GM18520 (cell line): ENCODE data around the gene TMEM51.

Experiments
- ATAC-seq: cut with Tn5 transposase; IDR thresholded peaks from one replicate; pipeline ENCODE4 v1.9.1; 2021; ENCODE audit not compliant: unreplicated experiment

Gene TMEM51

GRCh38 chr1:15195420-15196052, 42.0 kb downstream of the TMEM51 start:
- ATAC-seq, result no peak

GRCh38 chr1:15196069-15196468, 42.5 kb downstream of the TMEM51 start:
- no peak for ATAC-seq

DNA sequence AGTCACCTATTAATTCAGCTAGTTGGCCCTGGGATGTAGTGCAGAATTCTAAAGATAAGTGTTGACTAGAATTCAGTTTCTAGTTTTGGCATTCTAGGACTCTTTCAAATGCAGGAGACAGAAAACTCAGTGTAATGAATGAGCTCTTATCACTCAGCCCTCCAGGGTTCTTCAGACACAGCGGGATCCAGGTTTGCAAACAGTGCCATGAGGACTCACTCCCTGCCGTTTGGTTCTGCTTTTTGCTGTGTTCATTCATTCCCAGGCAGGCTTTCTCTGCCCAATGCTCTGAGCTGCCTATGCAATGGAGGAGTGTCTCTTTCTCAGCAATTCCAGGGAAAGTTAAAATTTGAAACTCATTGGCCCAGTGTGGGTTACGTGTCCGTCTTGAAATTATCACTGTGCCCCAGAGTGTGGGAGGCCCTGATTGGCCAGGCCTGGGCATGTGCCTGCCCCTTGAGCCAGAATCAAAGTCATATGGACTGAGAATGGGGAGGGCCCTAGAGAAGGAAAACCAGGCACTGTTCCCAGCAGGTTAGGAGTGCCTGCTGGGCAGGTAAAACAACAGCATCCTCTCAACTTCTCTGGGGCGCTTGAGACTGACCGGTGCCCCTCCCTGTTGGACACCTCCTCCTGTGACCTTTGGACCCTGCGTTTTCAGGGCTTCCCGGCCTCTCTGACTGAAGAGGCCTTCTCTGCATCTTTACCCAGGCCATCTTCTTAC, 43.4 kb downstream of the TMEM51 start:
- no peak for ATAC-seq

GRCh38 chr1:15197591-15198447, 44.3 kb downstream of the TMEM51 start:
- no peak for ATAC-seq

DNA sequence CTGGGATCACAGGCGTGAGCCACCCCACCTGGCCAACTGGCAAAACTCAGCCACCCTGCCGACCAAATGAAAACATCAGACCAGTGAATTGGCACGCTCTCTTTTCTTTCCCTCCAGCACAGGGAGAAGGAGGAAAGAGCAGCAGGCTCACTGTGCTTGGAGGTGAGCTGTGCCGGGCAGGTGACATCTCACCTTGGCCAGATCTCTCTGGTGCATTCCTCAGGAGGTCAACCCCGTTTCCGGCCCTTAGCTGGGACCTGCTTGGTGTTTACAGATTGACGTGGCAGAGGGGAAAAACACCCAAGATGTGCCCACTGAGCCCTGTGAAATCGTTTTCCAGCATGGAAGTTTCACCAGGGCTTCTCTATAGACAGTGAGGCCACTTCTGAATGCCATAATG, 45.1 kb downstream of the TMEM51 start:
- no peak for ATAC-seq

DNA sequence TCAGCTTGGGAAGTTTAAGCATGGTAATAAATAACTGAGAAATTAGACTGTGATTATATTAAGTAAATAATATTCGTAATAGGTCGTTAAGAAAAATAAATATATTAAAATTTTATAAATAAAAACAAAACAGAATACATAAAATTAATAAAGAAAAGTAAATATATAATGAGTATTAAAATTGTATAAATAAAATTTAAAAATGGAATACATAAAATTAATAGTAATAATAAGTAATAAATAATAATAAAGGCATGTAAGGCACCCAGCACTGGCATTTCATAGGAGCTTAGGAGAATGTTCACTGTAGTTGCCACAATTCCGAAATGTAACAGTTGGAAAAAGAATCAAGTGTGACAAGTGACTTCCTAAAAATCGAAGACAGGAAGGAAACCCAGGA, 47.7 kb downstream of the TMEM51 start:
- no peak for ATAC-seq

DNA sequence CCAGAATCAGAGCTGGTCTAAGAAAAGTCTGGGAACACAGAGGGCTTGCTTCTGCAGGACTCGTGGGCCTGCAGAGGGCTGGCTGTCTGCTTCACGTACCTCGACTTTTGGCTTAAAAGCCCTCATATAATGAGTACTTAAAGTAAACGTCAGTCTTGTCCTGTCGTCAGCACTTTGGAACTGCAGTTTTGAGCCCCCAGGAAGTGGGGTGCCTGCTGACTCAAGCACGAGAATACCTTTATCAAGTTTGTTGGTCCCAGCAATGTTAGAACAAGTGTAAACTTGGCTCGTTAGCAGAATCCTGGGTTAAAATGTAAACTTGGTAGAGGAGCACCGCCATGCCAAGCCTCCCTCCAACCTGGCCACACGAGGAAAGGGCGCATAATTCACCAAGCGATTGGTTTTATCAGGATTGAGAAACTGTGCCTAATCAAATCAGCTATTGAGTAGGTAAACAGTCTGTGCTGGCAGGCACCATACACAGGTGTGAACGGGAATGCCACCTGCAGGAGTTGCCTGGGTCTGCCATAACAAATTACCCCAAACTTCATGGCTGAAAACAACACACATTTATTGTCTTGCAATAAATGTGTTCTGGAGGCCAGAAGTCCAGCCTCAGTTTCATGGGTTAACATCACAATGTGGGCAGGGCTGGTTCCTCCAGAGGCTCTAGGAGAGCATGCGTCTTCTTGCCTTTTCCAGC, 48.5 kb downstream of the TMEM51 start:
- ATAC-seq, result no peak

- ATAC-seq, result no peak
Measured at GRCh38 chr1:15204931-15205330, 51.4 kb downstream of the TMEM51 start.

- no peak for ATAC-seq
Measured at GRCh38 chr1:15205586-15206346, 52.2 kb downstream of the TMEM51 start.

DNA sequence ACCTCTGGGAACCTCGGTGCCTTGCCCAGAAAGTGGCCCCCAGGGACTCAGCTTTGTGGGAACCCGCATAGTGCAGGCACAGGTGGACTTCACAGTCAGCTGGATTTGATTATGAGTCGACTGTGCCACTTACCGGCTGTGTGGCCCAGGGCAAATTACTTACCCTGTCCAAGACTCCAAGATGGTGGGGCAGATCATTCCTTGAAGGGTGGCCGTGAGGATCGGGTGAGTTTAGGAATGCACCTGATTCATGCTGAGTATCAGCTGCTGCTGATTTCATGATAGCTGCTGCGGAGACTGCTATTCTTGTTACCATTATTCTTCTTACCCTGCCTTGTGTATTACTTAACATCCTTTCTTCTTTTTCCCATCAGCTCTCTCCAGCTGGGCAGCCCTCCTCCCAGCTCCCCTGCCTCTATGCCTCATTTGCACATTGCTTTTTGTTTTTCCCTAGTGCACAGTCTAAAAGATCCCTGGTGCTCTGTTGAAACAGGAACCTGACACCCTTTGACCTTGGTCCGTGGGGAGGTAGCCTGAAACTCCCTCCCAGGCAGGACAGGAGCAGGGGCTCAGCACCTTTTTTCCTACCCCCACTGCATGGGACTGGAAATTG, 53.0 kb downstream of the TMEM51 start:
- ATAC-seq, result no peak

DNA sequence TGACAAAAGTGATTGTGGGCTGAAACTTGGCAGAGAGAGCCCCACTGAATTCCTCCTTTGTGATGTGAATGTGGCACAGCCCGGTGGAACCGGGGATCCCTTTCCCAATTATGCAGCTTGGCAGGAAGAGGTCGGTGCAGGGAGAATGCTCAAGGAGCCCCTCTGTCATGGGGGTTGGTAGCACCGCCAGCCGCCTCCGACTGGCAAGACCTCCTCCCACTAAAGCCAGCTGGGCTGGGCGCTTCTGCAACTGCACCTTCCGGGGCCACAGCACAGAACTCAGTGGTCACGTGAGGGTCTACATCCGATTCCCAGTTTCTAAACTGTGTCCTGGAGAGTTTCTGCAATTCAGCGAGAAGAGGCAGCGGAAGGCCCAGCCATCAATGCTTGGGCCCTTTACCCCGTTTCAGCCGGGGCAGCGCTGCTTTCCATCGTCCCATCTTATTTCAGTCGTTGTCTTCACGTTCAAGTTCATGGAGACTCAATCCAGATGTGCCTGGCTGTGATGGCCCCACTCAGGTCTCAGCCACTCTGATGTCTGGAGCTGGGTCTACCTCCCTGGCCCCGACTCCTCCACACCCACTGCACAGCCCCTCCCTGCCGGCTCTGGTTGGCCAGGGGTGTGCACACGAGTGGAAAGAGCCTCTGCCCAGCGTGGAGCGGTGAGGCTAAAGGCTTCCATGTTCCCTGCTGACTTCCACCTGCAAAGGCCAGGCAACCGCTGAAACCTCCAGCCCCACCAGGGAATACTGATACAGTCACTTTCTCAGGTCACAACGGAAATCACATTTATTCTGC, 53.7 kb downstream of the TMEM51 start:
- no peak for ATAC-seq

- ATAC-seq, result no peak
Measured at GRCh38 chr1:15207829-15208429, 54.4 kb downstream of the TMEM51 start.

- ATAC-seq, result no peak
Measured at GRCh38 chr1:15210651-15211375, 57.3 kb downstream of the TMEM51 start.

DNA sequence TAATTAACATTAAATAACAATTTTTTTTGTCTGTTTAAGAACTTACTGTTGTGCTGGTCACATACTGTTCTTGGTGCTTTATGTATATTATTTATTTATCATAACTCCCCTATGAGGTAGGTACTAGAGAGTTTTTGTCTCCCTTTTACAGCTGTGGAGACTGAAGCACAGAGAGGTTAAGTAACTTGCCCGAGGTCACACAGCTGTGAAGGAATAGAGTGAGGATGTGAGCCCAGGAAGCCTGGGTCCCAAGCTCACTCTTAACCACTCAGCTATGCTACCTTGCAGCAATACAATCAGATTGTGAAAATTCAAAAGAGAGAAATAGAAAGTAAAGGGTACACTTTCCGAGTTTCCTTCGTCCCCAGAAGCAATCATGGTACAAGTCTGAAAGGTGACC, 57.9 kb downstream of the TMEM51 start:
- ATAC-seq, result no peak

DNA sequence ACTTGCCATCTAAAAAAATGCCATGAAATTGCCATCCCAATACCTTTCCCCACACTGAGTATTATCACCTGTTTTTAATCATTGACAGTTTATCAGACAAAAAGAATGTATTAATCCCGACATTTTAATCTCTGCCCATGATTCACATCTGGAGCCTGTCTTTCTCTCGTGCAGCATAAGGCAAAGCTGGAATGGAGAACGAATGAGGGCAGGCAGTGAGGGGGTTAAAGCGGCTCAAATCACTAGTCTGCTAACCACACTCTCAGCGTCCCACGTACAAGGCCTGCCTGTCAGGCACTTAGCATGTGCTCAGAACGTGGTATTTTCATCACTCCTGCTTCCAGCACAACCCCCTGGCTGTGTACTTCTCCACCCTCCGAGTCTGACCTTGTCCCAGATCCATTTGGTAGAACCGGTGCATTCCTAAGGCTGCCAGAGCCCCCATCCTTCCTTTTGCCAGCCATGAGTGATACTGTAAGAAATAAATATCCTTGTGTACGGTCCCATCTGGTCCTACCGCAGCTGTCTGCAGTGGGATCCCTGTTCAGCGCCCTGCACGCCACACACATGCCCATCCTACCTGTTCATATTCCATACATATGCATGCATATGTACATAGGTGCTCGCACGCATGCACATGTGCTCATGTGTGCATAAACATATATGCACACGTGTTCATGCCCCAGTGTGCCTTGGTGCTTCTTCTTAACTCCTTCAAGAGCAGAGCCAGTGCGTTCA, 58.8 kb downstream of the TMEM51 start:
- ATAC-seq, result no peak

GRCh38 chr1:15212954-15213291, 59.4 kb downstream of the TMEM51 start:
- ATAC-seq, result no peak

DNA sequence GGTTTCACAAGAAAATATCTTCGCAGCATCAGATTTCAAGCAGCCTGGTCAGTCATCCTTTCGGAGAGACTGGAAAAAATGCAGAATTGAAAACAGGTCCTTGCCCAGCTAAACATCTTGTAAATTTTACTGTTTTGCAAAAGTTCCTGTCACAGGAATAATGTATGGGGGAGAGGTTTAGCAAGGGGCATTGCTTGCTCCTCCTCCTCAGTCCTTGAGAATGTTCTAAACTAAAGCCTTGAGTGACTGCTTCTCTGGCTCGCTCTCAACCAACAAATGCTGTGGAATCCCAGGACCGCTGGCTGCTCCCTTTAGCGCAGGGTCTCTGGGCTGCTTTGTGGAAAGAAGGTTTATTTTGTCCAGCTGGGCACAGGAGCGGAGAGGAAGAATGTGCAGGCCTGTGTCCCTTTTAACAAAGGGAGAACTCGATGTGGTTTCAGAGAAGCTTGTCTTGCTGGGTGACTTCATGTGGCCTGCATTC, 59.8 kb downstream of the TMEM51 start:
- no peak for ATAC-seq

- ATAC-seq, result no peak
Measured at GRCh38 chr1:15214527-15214926, 61.0 kb downstream of the TMEM51 start.
